ENCODE data around the gene CELA3A.

DNA sequence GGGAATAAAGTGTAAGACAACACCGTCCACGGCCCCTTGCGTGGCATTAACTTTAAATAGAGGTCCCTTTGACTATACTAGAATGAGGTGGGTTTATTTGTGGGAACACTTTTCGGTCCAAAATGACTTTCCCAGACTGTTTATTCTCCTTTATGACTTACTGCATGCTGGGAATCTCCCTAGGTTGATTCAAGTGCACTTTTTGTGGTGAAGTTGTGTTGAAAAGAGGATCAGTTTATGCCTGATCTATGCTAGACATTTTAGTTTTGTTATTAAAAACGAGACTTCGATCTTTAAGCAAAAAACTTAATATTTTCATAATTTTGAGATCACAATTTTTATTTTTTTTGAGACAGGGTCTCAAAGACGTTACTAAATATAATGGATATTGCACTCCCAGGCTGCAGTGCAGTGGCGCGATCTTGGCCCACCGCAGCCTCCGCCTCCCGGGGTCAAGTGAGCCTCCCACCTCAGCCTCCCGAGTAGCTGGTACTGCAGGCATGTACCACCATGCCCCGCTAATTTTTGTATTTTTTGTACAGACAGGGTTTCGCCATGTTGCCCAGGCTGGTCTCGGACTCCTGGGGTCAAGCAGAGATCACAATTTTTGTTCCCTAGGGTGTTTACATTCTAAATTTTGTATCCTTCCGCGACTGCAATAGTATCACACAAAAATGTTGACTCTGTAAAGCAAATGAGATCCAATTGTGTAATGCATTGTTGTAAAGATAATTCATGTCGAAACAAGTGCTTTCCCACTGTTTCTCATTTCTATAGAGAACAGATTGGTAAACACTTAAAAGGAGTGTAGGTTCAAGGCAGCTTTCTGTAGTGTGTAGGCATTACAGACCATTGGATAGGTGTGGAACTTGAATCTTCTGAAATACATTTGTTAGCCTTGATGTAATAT is 52.7 kb downstream of the CELA3A start:
- TF ChIP-seq, protein P1, sequence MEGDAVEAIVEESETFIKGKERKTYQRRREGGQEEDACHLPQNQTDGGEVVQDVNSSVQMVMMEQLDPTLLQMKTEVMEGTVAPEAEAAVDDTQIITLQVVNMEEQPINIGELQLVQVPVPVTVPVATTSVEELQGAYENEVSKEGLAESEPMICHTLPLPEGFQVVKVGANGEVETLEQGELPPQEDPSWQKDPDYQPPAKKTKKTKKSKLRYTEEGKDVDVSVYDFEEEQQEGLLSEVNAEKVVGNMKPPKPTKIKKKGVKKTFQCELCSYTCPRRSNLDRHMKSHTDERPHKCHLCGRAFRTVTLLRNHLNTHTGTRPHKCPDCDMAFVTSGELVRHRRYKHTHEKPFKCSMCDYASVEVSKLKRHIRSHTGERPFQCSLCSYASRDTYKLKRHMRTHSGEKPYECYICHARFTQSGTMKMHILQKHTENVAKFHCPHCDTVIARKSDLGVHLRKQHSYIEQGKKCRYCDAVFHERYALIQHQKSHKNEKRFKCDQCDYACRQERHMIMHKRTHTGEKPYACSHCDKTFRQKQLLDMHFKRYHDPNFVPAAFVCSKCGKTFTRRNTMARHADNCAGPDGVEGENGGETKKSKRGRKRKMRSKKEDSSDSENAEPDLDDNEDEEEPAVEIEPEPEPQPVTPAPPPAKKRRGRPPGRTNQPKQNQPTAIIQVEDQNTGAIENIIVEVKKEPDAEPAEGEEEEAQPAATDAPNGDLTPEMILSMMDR (IDR thresholded peaks at IDR 0.05): no peak
- no peak for TF ChIP-seq POLR2A (IDR thresholded peaks at IDR 0.05)
